Mammary epithelial cell (primary cell): Measurements from ENCODE around the gene MCM3AP.

ENCODE experiments used
- CTCF ChIP-seq, 2 donors: IDR thresholded peaks in 1 of 2; conservative IDR thresholded peaks in 1 of 2; 2 replicates each; pipeline ENCODE4 v1.5.1; 2011 to 2012; ENCODE audit warnings: inconsistent platforms in 2 of 2, low read length in 2 of 2, mild to moderate bottlenecking in 2 of 2, control low read depth in 1 of 2, low read depth in 1 of 2; ENCODE audit not compliant: insufficient read depth in 1 of 2; ENCODE audit errors: extremely low read depth in 1 of 2
- EZH2 ChIP-seq: IDR thresholded peaks from 2 replicates; pipeline ENCODE4 v1.6.1; 2012; ENCODE audit warnings: low read length, inconsistent platforms, borderline replicate concordance

GRCh38 chr21:46214478-46215340 lies 70.7 kb downstream of the MCM3AP start:
- TF ChIP-seq CTCF (conservative IDR thresholded peaks at IDR 0.05 in 1 of 2, IDR thresholded peaks at IDR 0.05 in 1 of 2; ENCODE audit: extremely low read depth in 1 of 2, insufficient read depth in 1 of 2, low read depth in 1 of 2, low read length in 2 of 2), result no peak
- TF ChIP-seq EZH2, result no peak
